ENCODE results near the gene KRTAP4-1.
"Not testable (repeated sequence)": the region's sequence is repeated elsewhere in the genome, so short reads cannot be mapped to it uniquely, and the experiment has no call there.

KRTAP4-1 gene

GRCh38 chr17:41184480-41184961 is at the start of gene KRTAP4-1:
Gene KRTAP4-1, minus strand, starts transcription at chr17:41184911. Its CDS starts 57 bp downstream, at chr17:41184854.
- H3K4me3 ChIP-seq (ENCODE audit: low read depth, low read length): no peak within 1 kb of the TSS
- no peaks in the 10 kb centered on the region for H3K9me3 ChIP-seq (ENCODE audit: control insufficient read depth, insufficient read depth, low read depth, low read length)
- H3K9ac ChIP-seq (ENCODE audit: low read length): no peak within 1 kb of the TSS
- H3K27me3 ChIP-seq (ENCODE audit: control insufficient read depth, insufficient read depth, low read length): no peaks in the 10 kb centered on the region
- H3K4me1 ChIP-seq (ENCODE audit: control insufficient read depth, insufficient read depth, low read length): no peaks in the 10 kb centered on the region
- no peak within 1 kb of the TSS for H3K27ac ChIP-seq (ENCODE audit: low read depth, low read length)
- H3K36me3 ChIP-seq (ENCODE audit: control insufficient read depth, insufficient read depth, low read length): no peaks in the 10 kb centered on the region

GRCh38 chr17:41232399-41233105 is 47.8 kb upstream of the KRTAP4-1 start, which contains the start of gene KRTAP9-3:
Gene KRTAP9-3, plus strand, starts transcription at chr17:41232449. Its CDS starts 53 bp downstream, at chr17:41232502.
- H3K27me3 ChIP-seq (ENCODE audit: control insufficient read depth, insufficient read depth, low read length): peaks cover 15% of the 10 kb centered on the region
- not testable (repeated sequence) for H3K4me3 ChIP-seq (ENCODE audit: low read depth, low read length); H3K27ac ChIP-seq (ENCODE audit: low read depth, low read length); H3K36me3 ChIP-seq (ENCODE audit: control insufficient read depth, insufficient read depth, low read length); H3K4me1 ChIP-seq (ENCODE audit: control insufficient read depth, insufficient read depth, low read length); H3K9me3 ChIP-seq (ENCODE audit: control insufficient read depth, insufficient read depth, low read depth, low read length); H3K9ac ChIP-seq (ENCODE audit: low read length)

GRCh38 chr17:41231731-41232130 is 47.0 kb upstream of the KRTAP4-1 start:
- no peak overlapping the region for H3K27ac ChIP-seq (ENCODE audit: low read depth, low read length)
- H3K4me1 ChIP-seq (ENCODE audit: control insufficient read depth, insufficient read depth, low read length): no peaks in the 10 kb centered on the region
- H3K9me3 ChIP-seq (ENCODE audit: control insufficient read depth, insufficient read depth, low read depth, low read length): no peaks in the 10 kb centered on the region
- H3K36me3 ChIP-seq (ENCODE audit: control insufficient read depth, insufficient read depth, low read length): no peaks in the 10 kb centered on the region
- no peak overlapping the region for H3K9ac ChIP-seq (ENCODE audit: low read length)
- peaks cover 11% of the 10 kb centered on the region for H3K27me3 ChIP-seq (ENCODE audit: control insufficient read depth, insufficient read depth, low read length)
- H3K4me3 ChIP-seq (ENCODE audit: low read depth, low read length): no peak overlapping the region

- H3K4me3 ChIP-seq (ENCODE audit: low read depth, low read length): no peak overlapping the region
- no peak overlapping the region for H3K27ac ChIP-seq (ENCODE audit: low read depth, low read length)
- peaks cover 10% of the 10 kb centered on the region; the same call in 1 of the 2 replicates for H3K27me3 ChIP-seq (ENCODE audit: control insufficient read depth, insufficient read depth, low read length)
- H3K9ac ChIP-seq (ENCODE audit: low read length): no peak overlapping the region
- H3K4me1 ChIP-seq (ENCODE audit: control insufficient read depth, insufficient read depth, low read length): no peaks in the 10 kb centered on the region
- H3K36me3 ChIP-seq (ENCODE audit: control insufficient read depth, insufficient read depth, low read length): no peaks in the 10 kb centered on the region
- no peaks in the 10 kb centered on the region for H3K9me3 ChIP-seq (ENCODE audit: control insufficient read depth, insufficient read depth, low read depth, low read length)
Observed at GRCh38 chr17:41230094-41230493, 45.4 kb upstream of the KRTAP4-1 start.

- H3K4me1 ChIP-seq (ENCODE audit: control insufficient read depth, insufficient read depth, low read length); H3K4me3 ChIP-seq (ENCODE audit: low read depth, low read length); H3K27ac ChIP-seq (ENCODE audit: low read depth, low read length); H3K36me3 ChIP-seq (ENCODE audit: control insufficient read depth, insufficient read depth, low read length); H3K9me3 ChIP-seq (ENCODE audit: control insufficient read depth, insufficient read depth, low read depth, low read length); H3K27me3 ChIP-seq (ENCODE audit: control insufficient read depth, insufficient read depth, low read length); H3K9ac ChIP-seq (ENCODE audit: low read length): not testable (repeated sequence)
Observed at GRCh38 chr17:41226598-41227095, 41.9 kb upstream of the KRTAP4-1 start, which contains the start of gene KRTAP9-2. Gene KRTAP9-2, plus strand, starts transcription at chr17:41226648. Its CDS starts 7 bp downstream, at chr17:41226655.

- Histone ChIP-seq H3K9ac (ENCODE audit: low read length) (no peak overlapping the region), H3K9me3 (ENCODE audit: control insufficient read depth, insufficient read depth, low read depth, low read length) (no peaks in the 10 kb centered on the region), H3K4me1 (ENCODE audit: control insufficient read depth, insufficient read depth, low read length) (no peaks in the 10 kb centered on the region), H3K4me3 (ENCODE audit: low read depth, low read length) (no peak overlapping the region), H3K36me3 (ENCODE audit: control insufficient read depth, insufficient read depth, low read length) (no peaks in the 10 kb centered on the region), H3K27ac (ENCODE audit: low read depth, low read length) (no peak overlapping the region), H3K27me3 (ENCODE audit: control insufficient read depth, insufficient read depth, low read length) (peaks cover 4% of the 10 kb centered on the region; the same call in 1 of the 2 replicates)
Observed at GRCh38 chr17:41226051-41226450, 41.3 kb upstream of the KRTAP4-1 start.

GRCh38 chr17:41223821-41224220 is 39.1 kb upstream of the KRTAP4-1 start:
- Histone ChIP-seq H3K27ac (ENCODE audit: low read depth, low read length) (no peak overlapping the region), H3K9ac (ENCODE audit: low read length) (no peak overlapping the region), H3K4me3 (ENCODE audit: low read depth, low read length) (no peak overlapping the region), H3K36me3 (ENCODE audit: control insufficient read depth, insufficient read depth, low read length) (no peaks in the 10 kb centered on the region), H3K27me3 (ENCODE audit: control insufficient read depth, insufficient read depth, low read length) (peaks cover 4% of the 10 kb centered on the region; the same call in 1 of the 2 replicates), H3K9me3 (ENCODE audit: control insufficient read depth, insufficient read depth, low read depth, low read length) (no peaks in the 10 kb centered on the region), H3K4me1 (ENCODE audit: control insufficient read depth, insufficient read depth, low read length) (no peaks in the 10 kb centered on the region)

- Histone ChIP-seq H3K36me3 (ENCODE audit: control insufficient read depth, insufficient read depth, low read length) (no peaks in the 10 kb centered on the region), H3K9ac (ENCODE audit: low read length) (no peak overlapping the region), H3K9me3 (ENCODE audit: control insufficient read depth, insufficient read depth, low read depth, low read length) (no peaks in the 10 kb centered on the region), H3K27ac (ENCODE audit: low read depth, low read length) (no peak overlapping the region), H3K4me3 (ENCODE audit: low read depth, low read length) (no peak overlapping the region), H3K4me1 (ENCODE audit: control insufficient read depth, insufficient read depth, low read length) (no peaks in the 10 kb centered on the region), H3K27me3 (ENCODE audit: control insufficient read depth, insufficient read depth, low read length) (no peaks in the 10 kb centered on the region)
Observed at GRCh38 chr17:41215681-41216080, 31.0 kb upstream of the KRTAP4-1 start.

GRCh38 chr17:41212524-41213169 is 27.9 kb upstream of the KRTAP4-1 start:
- Histone ChIP-seq H3K36me3 (ENCODE audit: control insufficient read depth, insufficient read depth, low read length) (no peaks in the 10 kb centered on the region), H3K27me3 (ENCODE audit: control insufficient read depth, insufficient read depth, low read length) (no peaks in the 10 kb centered on the region), H3K9me3 (ENCODE audit: control insufficient read depth, insufficient read depth, low read depth, low read length) (no peaks in the 10 kb centered on the region; the same call in 1 of the 2 replicates), H3K4me1 (ENCODE audit: control insufficient read depth, insufficient read depth, low read length) (no peaks in the 10 kb centered on the region), H3K9ac (ENCODE audit: low read length) (no peak overlapping the region), H3K4me3 (ENCODE audit: low read depth, low read length) (no peak overlapping the region), H3K27ac (ENCODE audit: low read depth, low read length) (no peak overlapping the region)

- no peak overlapping the region for H3K4me3 ChIP-seq (ENCODE audit: low read depth, low read length)
- no peak overlapping the region for H3K9ac ChIP-seq (ENCODE audit: low read length)
- no peak overlapping the region for H3K27ac ChIP-seq (ENCODE audit: low read depth, low read length)
- no peaks in the 10 kb centered on the region for H3K4me1 ChIP-seq (ENCODE audit: control insufficient read depth, insufficient read depth, low read length)
- no peaks in the 10 kb centered on the region for H3K27me3 ChIP-seq (ENCODE audit: control insufficient read depth, insufficient read depth, low read length)
- H3K36me3 ChIP-seq (ENCODE audit: control insufficient read depth, insufficient read depth, low read length): no peaks in the 10 kb centered on the region
- peaks cover 4% of the 10 kb centered on the region for H3K9me3 ChIP-seq (ENCODE audit: control insufficient read depth, insufficient read depth, low read depth, low read length)
Observed at GRCh38 chr17:41211845-41212466, 27.2 kb upstream of the KRTAP4-1 start.
